Coronary artery (tissue), 2 donors: ENCODE results near the gene SLC25A13.

Experiments used
- DNase-seq: peaks from one replicate; pipeline ENCODE4 v3.0.0-alpha.2; 2017; ENCODE audit warnings: low spot score
- H3K27ac ChIP-seq, 2 donors: fragments of 200-600 bp; sonication (generic); one replicate each; pipeline ENCODE4 v1.5.1; 2016 to 2019
- H3K4me3 ChIP-seq: fragments of 200-600 bp; sonication (generic); 2 replicates; pipeline ENCODE4 v1.5.1; 2016; ENCODE audit warnings: mild to moderate bottlenecking, moderate library complexity
- TF ChIP-seq, protein P1 (sequence below): fragments of 200-600 bp; sonication (generic); IDR thresholded peaks from one replicate; pipeline ENCODE4 v1.5.1; 2019; ENCODE audit warnings: antibody characterized with exemption

SLC25A13 gene

GRCh38 chr7:96088579-96088978, 233.3 kb downstream of the SLC25A13 start:
- no peak overlapping the region for H3K4me3 ChIP-seq
- DNase-seq: no peak
- no peak overlapping the region for H3K27ac ChIP-seq
- TF ChIP-seq, protein P1, sequence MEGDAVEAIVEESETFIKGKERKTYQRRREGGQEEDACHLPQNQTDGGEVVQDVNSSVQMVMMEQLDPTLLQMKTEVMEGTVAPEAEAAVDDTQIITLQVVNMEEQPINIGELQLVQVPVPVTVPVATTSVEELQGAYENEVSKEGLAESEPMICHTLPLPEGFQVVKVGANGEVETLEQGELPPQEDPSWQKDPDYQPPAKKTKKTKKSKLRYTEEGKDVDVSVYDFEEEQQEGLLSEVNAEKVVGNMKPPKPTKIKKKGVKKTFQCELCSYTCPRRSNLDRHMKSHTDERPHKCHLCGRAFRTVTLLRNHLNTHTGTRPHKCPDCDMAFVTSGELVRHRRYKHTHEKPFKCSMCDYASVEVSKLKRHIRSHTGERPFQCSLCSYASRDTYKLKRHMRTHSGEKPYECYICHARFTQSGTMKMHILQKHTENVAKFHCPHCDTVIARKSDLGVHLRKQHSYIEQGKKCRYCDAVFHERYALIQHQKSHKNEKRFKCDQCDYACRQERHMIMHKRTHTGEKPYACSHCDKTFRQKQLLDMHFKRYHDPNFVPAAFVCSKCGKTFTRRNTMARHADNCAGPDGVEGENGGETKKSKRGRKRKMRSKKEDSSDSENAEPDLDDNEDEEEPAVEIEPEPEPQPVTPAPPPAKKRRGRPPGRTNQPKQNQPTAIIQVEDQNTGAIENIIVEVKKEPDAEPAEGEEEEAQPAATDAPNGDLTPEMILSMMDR: no peak

GRCh38 chr7:96085953-96086352, 235.9 kb downstream of the SLC25A13 start:
- TF ChIP-seq, protein P1: no peak
- H3K27ac ChIP-seq: no peak overlapping the region
- DNase-seq: no peak
- no peak overlapping the region for H3K4me3 ChIP-seq

DNA sequence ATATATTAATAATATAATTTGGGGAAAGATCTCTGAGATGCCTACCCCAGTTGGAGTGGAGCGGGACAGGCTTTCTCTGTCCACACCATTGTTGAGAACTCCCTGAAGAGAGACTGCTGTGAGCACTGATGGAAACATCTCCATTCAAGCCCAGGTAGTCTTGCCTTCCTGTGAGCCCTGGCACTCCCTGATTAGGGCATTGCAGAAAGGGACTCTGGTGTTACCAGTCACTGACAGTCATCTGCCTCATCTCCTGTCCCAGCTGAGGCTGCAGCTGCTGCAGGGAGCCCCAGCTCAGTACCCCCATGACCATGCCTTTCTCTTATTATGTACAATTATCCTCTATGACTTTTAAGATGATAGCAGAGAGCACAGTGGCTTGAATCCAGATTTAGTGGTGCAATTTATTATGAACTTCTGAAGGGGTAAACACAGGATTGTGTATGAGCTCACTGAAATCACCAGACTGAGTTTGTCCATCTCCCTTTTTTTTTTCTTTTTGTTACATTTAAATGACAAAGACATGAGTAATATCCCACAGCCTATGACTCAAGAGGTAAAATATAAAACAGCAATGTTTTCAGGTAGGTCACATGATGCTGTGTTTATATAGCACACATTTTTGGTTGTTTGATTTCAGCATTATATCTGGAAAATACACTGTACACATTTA, 236.9 kb downstream of the SLC25A13 start:
- TF ChIP-seq, protein P1: no peak
- DNase-seq: no peak
- Histone ChIP-seq H3K27ac (no peak overlapping the region), H3K4me3 (no peak overlapping the region)

- no peak for DNase-seq
- TF ChIP-seq, protein P1: no peak
- no peak overlapping the region for H3K4me3 ChIP-seq
Observed at GRCh38 chr7:96080027-96080426, 241.9 kb downstream of the SLC25A13 start.

DNA sequence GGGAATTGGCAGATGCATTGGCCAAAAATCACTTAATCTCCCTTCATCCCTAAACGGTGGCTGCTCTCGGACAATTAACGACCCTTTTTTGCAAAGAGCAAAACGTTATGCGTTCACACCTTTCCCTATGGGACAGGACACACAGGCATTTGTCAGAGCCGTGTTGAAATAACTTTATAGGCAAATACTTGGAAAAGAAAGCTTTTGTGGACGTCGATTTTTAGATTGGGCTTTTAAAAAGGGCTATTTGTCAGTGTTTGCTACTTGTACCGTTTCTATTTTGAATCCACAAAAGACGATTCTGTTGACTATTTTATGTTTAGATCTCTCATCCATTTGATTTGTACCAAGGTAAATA, 245.6 kb downstream of the SLC25A13 start:
- Histone ChIP-seq H3K4me3 (peak overlapping the region; percentile 75), H3K27ac (no peak overlapping the region)
- TF ChIP-seq, protein P1: no peak
- DNase-seq: no peak

More at GRCh38 chr7:96080027-96080426, 241.9 kb downstream of the SLC25A13 start:
- H3K27ac ChIP-seq: no peak overlapping the region

DNA sequence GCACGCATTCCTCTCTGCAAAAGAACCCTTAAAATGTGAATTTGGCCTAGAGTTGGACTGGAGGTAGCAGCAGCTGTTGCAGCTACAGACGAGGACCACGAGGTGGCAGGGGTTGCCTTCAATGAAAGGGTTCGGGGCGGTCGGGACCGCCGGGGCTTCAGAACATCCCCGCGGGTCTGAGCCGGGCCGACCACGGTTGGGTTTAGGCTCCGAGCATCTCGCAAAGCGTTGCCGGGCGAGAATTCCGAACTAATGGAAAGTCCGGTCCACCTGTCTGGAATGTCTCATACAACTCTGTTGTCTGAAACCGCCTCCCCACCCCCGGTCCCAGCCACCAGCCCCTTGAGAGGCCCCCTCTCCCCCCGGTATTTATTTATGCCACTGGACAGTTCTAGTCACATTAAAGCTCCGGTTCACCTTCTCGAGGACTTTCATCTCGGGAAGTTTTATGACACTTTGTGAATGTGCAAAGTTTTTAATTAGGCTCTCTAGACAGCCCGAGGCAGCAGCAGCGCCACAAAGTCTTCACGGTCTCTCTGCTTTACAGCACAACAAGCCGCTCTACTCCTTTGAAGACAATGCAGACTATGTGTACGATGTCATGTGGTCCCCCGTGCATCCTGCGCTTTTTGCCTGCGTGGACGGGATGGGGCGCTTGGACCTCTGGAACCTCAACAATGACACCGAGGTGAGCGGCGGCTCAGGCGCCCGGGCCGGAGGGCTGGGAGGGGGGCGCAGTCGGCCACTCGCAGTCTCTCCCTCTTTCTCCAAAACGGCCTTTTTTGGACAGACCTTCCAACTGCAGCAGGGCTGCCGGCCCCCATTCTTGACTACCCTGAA, 246.2 kb downstream of the SLC25A13 start:
- H3K4me3 ChIP-seq: peak overlapping the region; percentile 75
- DNase-seq: no peak
- TF ChIP-seq, protein P1: peak; percentile 71
- no peak overlapping the region for H3K27ac ChIP-seq

DNA sequence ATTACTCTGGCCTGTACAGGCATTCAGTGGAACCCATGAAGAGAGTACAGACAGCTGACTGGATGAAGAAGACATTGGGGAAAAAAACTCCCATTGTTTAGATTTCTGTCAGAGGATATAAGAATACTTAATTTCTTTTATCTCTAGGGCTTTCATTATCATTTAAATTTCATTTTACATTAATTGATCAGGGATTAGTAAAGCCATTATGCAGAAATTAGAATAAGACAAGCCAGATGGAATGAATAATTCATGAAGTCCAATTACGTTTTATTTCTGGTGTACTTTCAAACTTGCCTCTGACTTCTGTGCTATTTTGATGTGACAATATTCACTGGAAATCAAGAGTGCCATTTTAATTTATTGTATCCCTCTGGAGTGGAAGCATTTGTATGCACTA, 247.0 kb downstream of the SLC25A13 start:
- DNase-seq: no peak
- TF ChIP-seq, protein P1: no peak
- Histone ChIP-seq H3K4me3 (no peak overlapping the region), H3K27ac (no peak overlapping the region)
